ENCODE measurements around the gene BCL2.

The BCL2 gene

GRCh38 chr18:63099091-63099840 is 220.3 kb downstream of the BCL2 start:
- TF ChIP-seq, protein P1, sequence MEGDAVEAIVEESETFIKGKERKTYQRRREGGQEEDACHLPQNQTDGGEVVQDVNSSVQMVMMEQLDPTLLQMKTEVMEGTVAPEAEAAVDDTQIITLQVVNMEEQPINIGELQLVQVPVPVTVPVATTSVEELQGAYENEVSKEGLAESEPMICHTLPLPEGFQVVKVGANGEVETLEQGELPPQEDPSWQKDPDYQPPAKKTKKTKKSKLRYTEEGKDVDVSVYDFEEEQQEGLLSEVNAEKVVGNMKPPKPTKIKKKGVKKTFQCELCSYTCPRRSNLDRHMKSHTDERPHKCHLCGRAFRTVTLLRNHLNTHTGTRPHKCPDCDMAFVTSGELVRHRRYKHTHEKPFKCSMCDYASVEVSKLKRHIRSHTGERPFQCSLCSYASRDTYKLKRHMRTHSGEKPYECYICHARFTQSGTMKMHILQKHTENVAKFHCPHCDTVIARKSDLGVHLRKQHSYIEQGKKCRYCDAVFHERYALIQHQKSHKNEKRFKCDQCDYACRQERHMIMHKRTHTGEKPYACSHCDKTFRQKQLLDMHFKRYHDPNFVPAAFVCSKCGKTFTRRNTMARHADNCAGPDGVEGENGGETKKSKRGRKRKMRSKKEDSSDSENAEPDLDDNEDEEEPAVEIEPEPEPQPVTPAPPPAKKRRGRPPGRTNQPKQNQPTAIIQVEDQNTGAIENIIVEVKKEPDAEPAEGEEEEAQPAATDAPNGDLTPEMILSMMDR (IDR thresholded peaks at IDR 0.05; ENCODE audit: extremely low read depth, insufficient read depth, missing control alignments) = no peak
- in situ Hi-C loops (cut with MboI; ENCODE audit: low pct_unique_long_range_greater_than_20kb, low sequenced_read_pairs, unreplicated experiment) = no loop called here
- no peak for DNase-seq (ENCODE audit: low spot score)

DNA sequence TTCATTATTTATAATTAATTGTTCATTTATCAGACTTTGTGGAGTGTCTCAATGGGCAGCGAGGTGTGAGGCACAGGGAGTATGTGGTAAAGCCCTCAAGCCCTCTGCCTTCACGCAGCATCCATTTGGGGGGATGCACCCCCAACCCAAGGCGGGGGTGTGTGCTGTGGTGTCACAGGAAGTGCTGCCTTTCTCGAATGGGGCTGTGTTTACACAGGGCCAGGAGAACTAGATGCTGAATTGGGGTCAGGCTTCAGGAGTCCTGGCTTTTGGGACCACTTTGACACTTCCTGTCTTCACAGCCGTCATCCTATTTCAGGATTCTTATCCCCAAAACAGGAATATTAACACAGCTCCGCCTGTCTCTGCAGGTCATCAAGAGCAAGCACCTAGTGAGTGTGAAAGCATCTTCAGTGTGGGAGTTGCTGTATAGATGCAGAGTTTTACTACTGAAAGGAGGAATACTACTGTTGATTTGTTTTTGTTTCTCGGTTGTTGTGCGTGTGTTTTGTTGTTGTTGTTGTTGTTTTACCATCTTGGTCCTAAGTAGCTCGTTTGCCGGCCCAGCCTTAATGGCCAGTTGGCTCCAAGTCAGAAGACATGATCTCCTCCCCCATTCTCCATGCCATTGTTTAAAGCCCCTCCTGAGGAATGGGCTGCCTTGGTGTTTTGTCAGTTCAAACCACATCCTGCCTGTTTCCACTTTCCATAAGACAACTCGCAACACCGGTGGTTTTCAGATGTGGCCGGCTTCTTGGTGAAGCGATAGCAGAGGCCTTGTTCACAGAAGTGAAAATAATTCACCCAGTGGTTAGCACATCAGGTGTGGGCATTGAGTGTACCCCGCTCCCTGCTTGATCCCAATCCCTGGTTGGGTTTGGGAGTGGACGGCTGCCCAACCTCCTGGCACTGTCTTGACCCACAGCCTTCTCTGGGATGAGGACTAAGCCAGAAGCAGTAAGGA is 221.3 kb downstream of the BCL2 start:
- peak; percentile 60 for DNase-seq (ENCODE audit: low spot score)
- TF ChIP-seq, protein P1 (IDR thresholded peaks at IDR 0.05; ENCODE audit: extremely low read depth, insufficient read depth, missing control alignments) = no peak
- in situ Hi-C loops (cut with MboI; ENCODE audit: low pct_unique_long_range_greater_than_20kb, low sequenced_read_pairs, unreplicated experiment) = no loop called here

GRCh38 chr18:63097178-63097577 is 222.4 kb downstream of the BCL2 start:
- in situ Hi-C loops (cut with MboI; ENCODE audit: low pct_unique_long_range_greater_than_20kb, low sequenced_read_pairs, unreplicated experiment) = no loop called here
- TF ChIP-seq, protein P1 (IDR thresholded peaks at IDR 0.05; ENCODE audit: extremely low read depth, insufficient read depth, missing control alignments) = no peak
- no peak for DNase-seq (ENCODE audit: low spot score)

DNA sequence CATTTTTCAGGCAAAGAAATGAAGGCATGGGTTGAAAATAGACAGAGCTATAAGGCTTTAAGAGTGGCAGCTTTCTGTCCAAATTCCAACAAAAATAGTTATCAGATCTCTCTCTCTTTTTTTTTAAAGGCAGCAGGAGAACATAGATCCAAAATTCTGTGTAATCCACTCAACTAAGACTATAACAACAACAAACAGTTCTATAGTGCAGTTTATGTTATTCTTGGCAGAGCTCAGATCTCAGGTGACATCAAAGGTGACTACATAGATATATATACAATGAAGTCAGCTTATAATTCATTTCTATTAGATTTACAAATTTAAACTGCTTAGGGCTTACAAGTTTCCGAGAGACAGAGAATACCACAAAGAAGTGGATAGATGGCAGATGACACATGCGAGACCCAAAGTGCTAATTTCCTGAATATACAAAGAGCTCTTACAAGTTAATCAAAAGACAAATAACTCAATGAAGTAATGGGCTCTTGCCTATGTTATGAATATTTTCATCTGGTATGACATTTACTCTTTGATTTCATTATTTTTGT is 223.2 kb downstream of the BCL2 start:
- DNase-seq (ENCODE audit: low spot score) = no peak
- TF ChIP-seq, protein P1 (IDR thresholded peaks at IDR 0.05; ENCODE audit: extremely low read depth, insufficient read depth, missing control alignments) = no peak
- in situ Hi-C loops (cut with MboI; ENCODE audit: low pct_unique_long_range_greater_than_20kb, low sequenced_read_pairs, unreplicated experiment) = no loop called here

DNA sequence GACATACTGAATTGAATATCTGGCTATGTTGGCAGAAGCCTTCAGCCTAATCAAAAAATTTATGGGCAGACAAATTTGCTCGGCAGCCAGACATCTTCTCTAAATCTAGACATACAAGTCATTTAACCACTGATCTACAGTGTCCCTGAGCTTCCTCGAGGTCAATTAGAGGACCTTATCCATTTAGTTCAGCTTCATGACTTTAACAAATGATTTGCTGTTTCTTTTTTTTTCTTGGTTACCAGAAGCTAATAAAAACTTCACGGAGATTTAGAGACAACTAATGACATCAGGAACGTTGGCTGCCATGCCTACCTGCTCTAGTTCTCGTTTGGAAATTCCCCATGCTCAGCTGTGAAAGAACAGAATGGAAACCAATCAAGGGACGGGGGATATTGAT is 223.8 kb downstream of the BCL2 start:
- in situ Hi-C loops (cut with MboI; ENCODE audit: low pct_unique_long_range_greater_than_20kb, low sequenced_read_pairs, unreplicated experiment) = no loop called here
- TF ChIP-seq, protein P1 (IDR thresholded peaks at IDR 0.05; ENCODE audit: extremely low read depth, insufficient read depth, missing control alignments) = no peak
- DNase-seq (ENCODE audit: low spot score) = no peak

GRCh38 chr18:63091671-63092364 is 227.8 kb downstream of the BCL2 start:
- in situ Hi-C loops (cut with MboI; ENCODE audit: low pct_unique_long_range_greater_than_20kb, low sequenced_read_pairs, unreplicated experiment) = no loop called here
- TF ChIP-seq, protein P1 (IDR thresholded peaks at IDR 0.05; ENCODE audit: extremely low read depth, insufficient read depth, missing control alignments) = no peak
- DNase-seq (ENCODE audit: low spot score) = no peak

Data from GM13977 (cell line).